HEK293 (cell line): ENCODE results near the gene PARD3.

ENCODE experiments used
- CTCF ChIA-PET: fragments of 350-600 bp; formaldehyde crosslinking; extraction: SDS; loops from one replicate; lab custom pipeline; 2021; ENCODE audit warnings: antibody characterized with exemption; lab: Yijun Ruan, JAX
- POLR2A ChIA-PET: fragments of 300-600 bp; formaldehyde crosslinking; extraction: SDS; loops from one replicate; lab custom pipeline; 2020; ENCODE audit warnings: antibody characterized with exemption, inconsistent platforms; lab: Yijun Ruan, JAX
- H3K27ac ChIP-seq: fragments of 200-500 bp; sonication (Bioruptor generic); 2 replicates; pipeline ENCODE4 v1.5.1; 2014; ENCODE audit warnings: low read depth, low read length, control low read depth, inconsistent platforms; ENCODE audit errors: extremely low read depth
- H3K36me3 ChIP-seq, 2 experiments: fragments of 200-500 bp in 1 of 2; sonication (Bioruptor generic) in 1 of 2; 1 replicate in 1 of 2; 2 replicates in 1 of 2; pipeline ENCODE4 v1.5.1; 2014 to 2017; ENCODE audit warnings: inconsistent platforms in 2 of 2, low read length in 2 of 2; ENCODE audit not compliant: control insufficient read depth in 2 of 2, insufficient read depth in 1 of 2
- H3K4me1 ChIP-seq: fragments of 200-500 bp; sonication (Bioruptor generic); 2 replicates; pipeline ENCODE4 v1.5.1; 2014; ENCODE audit warnings: mild to moderate bottlenecking, low read length, inconsistent platforms; ENCODE audit not compliant: control insufficient read depth, insufficient read depth
- H3K4me3 ChIP-seq: 2 replicates; pipeline ENCODE4 v1.5.1; 2011; ENCODE audit warnings: low read depth, mild to moderate bottlenecking, control low read depth, low read length, moderate library complexity
- H3K9me3 ChIP-seq: fragments of 200-500 bp; sonication (Bioruptor generic); 2 replicates; pipeline ENCODE4 v1.5.1; 2014; ENCODE audit warnings: low read depth, low read length, inconsistent platforms; ENCODE audit not compliant: control insufficient read depth, insufficient read depth
- GLIS1 ChIP-seq: fragments of 450-650 bp; formaldehyde crosslinking; IDR thresholded peaks from 2 replicates; pipeline ENCODE4 v1.5.1; 2016; ENCODE audit warnings: missing biosample characterization, missing genetic modification characterization
- HOXD13 ChIP-seq: sonication (generic); formaldehyde crosslinking; IDR thresholded peaks from 2 replicates; pipeline ENCODE4 v1.8.0; 2022; ENCODE audit warnings: missing genetic modification reagents, borderline replicate concordance
- KLF1 ChIP-seq: fragments of 450-650 bp; formaldehyde crosslinking; IDR thresholded peaks from 2 replicates; pipeline ENCODE4 v1.5.1; 2016; ENCODE audit warnings: missing biosample characterization, missing genetic modification characterization
- KLF10 ChIP-seq: fragments of 450-650 bp; IDR thresholded peaks from 2 replicates; pipeline ENCODE4 v1.5.1; 2018; ENCODE audit warnings: missing biosample characterization, mild to moderate bottlenecking, missing genetic modification characterization
- OVOL3 ChIP-seq: fragments of 450-650 bp; formaldehyde crosslinking; IDR thresholded peaks from 2 replicates; pipeline ENCODE4 v1.5.1; 2016; ENCODE audit warnings: missing biosample characterization, missing genetic modification characterization
- REPIN1 ChIP-seq: fragments of 450-650 bp; formaldehyde crosslinking; IDR thresholded peaks from 2 replicates; pipeline ENCODE4 v1.5.1; 2017; ENCODE audit warnings: missing biosample characterization, missing genetic modification characterization, low read depth
- SCRT1 ChIP-seq: fragments of 450-650 bp; formaldehyde crosslinking; IDR thresholded peaks from 2 replicates; pipeline ENCODE4 v1.5.1; 2016; ENCODE audit warnings: missing biosample characterization, missing genetic modification characterization, borderline replicate concordance
- SCRT2 ChIP-seq: fragments of 450-650 bp; formaldehyde crosslinking; IDR thresholded peaks from 2 replicates; pipeline ENCODE4 v1.5.1; 2016; ENCODE audit warnings: missing biosample characterization, missing genetic modification characterization
- WT1 ChIP-seq: fragments of 450-650 bp; formaldehyde crosslinking; IDR thresholded peaks from 2 replicates; pipeline ENCODE4 v1.5.1; 2016; ENCODE audit warnings: missing biosample characterization, missing genetic modification characterization
- YY2 ChIP-seq: fragments of 450-650 bp; formaldehyde crosslinking; IDR thresholded peaks from 2 replicates; pipeline ENCODE4 v1.5.1; 2016; ENCODE audit warnings: missing biosample characterization, missing genetic modification characterization
- ZBTB48 ChIP-seq: fragments of 450-650 bp; formaldehyde crosslinking; IDR thresholded peaks from 2 replicates; pipeline ENCODE4 v1.5.1; 2016; ENCODE audit warnings: missing biosample characterization, missing genetic modification characterization
- ZBTB6 ChIP-seq: fragments of 450-650 bp; formaldehyde crosslinking; IDR thresholded peaks from 2 replicates; pipeline ENCODE4 v1.5.1; 2017; ENCODE audit warnings: missing biosample characterization, missing genetic modification characterization
- ZNF184 ChIP-seq: fragments of 450-650 bp; IDR thresholded peaks from 2 replicates; pipeline ENCODE4 v1.5.1; 2018; ENCODE audit warnings: missing biosample characterization, mild to moderate bottlenecking, missing genetic modification characterization
- ZNF24 ChIP-seq: fragments of 450-650 bp; formaldehyde crosslinking; IDR thresholded peaks from 2 replicates; pipeline ENCODE4 v1.5.1; 2016; ENCODE audit warnings: missing biosample characterization, missing genetic modification characterization
- ZNF394 ChIP-seq: fragments of 450-650 bp; formaldehyde crosslinking; IDR thresholded peaks from 2 replicates; pipeline ENCODE4 v1.5.1; 2016; ENCODE audit warnings: missing biosample characterization, missing genetic modification characterization, mild to moderate bottlenecking, moderate library complexity, borderline replicate concordance
- ZNF433 ChIP-seq: fragments of 450-650 bp; formaldehyde crosslinking; IDR thresholded peaks from 2 replicates; pipeline ENCODE4 v1.5.1; 2016; ENCODE audit warnings: missing biosample characterization, missing genetic modification characterization, low read depth
- ZNF521 ChIP-seq: fragments of 450-650 bp; formaldehyde crosslinking; IDR thresholded peaks from 2 replicates; pipeline ENCODE4 v1.5.1; 2017; ENCODE audit warnings: missing biosample characterization, mild to moderate bottlenecking, missing genetic modification characterization
- ZNF530 ChIP-seq: fragments of 450-650 bp; formaldehyde crosslinking; IDR thresholded peaks from 2 replicates; pipeline ENCODE4 v1.5.1; 2016; ENCODE audit warnings: low read depth, missing biosample characterization, missing genetic modification characterization
- ZNF544 ChIP-seq: fragments of 450-650 bp; formaldehyde crosslinking; IDR thresholded peaks from 2 replicates; pipeline ENCODE4 v1.5.0; 2017; ENCODE audit warnings: missing biosample characterization, missing genetic modification characterization
- ZNF555 ChIP-seq: fragments of 450-650 bp; formaldehyde crosslinking; conservative IDR thresholded peaks from 2 replicates; pipeline ENCODE4 v1.5.1; 2017; ENCODE audit warnings: missing biosample characterization, mild to moderate bottlenecking, missing genetic modification characterization, inconsistent platforms
- ZNF658 ChIP-seq: fragments of 450-650 bp; formaldehyde crosslinking; IDR thresholded peaks from 2 replicates; pipeline ENCODE4; 2016; ENCODE audit warnings: missing biosample characterization, missing genetic modification characterization
- ZNF670 ChIP-seq: fragments of 450-650 bp; formaldehyde crosslinking; IDR thresholded peaks from 2 replicates; pipeline ENCODE4 v1.5.1; 2016; ENCODE audit warnings: missing biosample characterization, missing genetic modification characterization, low read depth
- ZNF707 ChIP-seq: fragments of 450-650 bp; formaldehyde crosslinking; IDR thresholded peaks from 2 replicates; pipeline ENCODE4 v1.5.1; 2016; ENCODE audit warnings: missing biosample characterization, missing genetic modification characterization
- ZNF791 ChIP-seq: fragments of 450-650 bp; formaldehyde crosslinking; IDR thresholded peaks from 2 replicates; pipeline ENCODE4 v1.5.1; 2016; ENCODE audit warnings: missing biosample characterization, missing genetic modification characterization
- ZNF792 ChIP-seq: fragments of 450-650 bp; formaldehyde crosslinking; IDR thresholded peaks from 2 replicates; pipeline ENCODE4 v1.5.1; 2016; ENCODE audit warnings: missing biosample characterization, missing genetic modification characterization
- ZSCAN30 ChIP-seq: fragments of 450-650 bp; IDR thresholded peaks from 2 replicates; pipeline ENCODE4 v1.5.1; 2018; ENCODE audit warnings: missing biosample characterization, mild to moderate bottlenecking, missing genetic modification characterization, moderate library complexity
- ZSCAN5A ChIP-seq: fragments of 450-650 bp; formaldehyde crosslinking; IDR thresholded peaks from 2 replicates; pipeline ENCODE4 v1.5.1; 2016; ENCODE audit warnings: missing biosample characterization, missing genetic modification characterization
- TF ChIP-seq, protein P1 (sequence below): fragments of 450-650 bp; formaldehyde crosslinking; IDR thresholded peaks from 2 replicates; pipeline ENCODE4 v1.5.1; 2016; ENCODE audit warnings: missing biosample characterization, missing genetic modification characterization
- TF ChIP-seq, protein P2 (sequence below): fragments of 450-650 bp; formaldehyde crosslinking; IDR thresholded peaks from 2 replicates; pipeline ENCODE4 v1.5.1; 2016; ENCODE audit warnings: missing biosample characterization, missing genetic modification characterization
- TF ChIP-seq, protein P3 (sequence below): fragments of 450-650 bp; formaldehyde crosslinking; IDR thresholded peaks from 2 replicates; pipeline ENCODE4 v1.5.1; 2016; ENCODE audit warnings: missing biosample characterization, missing genetic modification characterization, borderline replicate concordance

Gene PARD3

DNA sequence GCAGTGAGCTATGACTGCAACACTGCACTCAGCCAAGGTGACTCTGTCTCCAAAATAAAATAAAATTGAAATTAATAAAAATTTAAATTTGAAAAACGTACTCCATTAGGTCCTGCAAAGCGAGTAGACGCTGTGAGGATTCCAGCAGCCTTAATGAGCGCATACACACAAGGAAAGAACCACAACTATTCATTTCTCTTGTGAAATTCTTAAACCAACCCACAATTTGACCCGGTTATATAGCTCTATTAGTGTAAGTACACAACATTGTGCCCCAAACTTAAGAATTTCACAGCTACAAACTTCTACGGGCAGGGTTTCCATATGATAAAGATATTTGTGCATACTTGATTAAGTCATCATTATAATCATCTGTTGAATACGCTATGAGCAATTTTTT is 84.4 kb downstream of the PARD3 start:
- no peaks in the 10 kb centered on the region for H3K9me3 ChIP-seq
- CTCF ChIA-PET, result interaction anchor here (0.6 to 1.6 kb wide), 7 partner anchors 10 to 111 kb away, joined by 3 to 6 read pairs (median 3); no protein-coding TSS in a partner anchor
- no peak overlapping the region for H3K4me3 ChIP-seq
- H3K4me1 ChIP-seq, result peaks cover 40% of the 10 kb centered on the region
- TF ChIP-seq ZNF530 (tag by site-specific recombination), result no peak
- TF ChIP-seq SCRT2 (tag by site-specific recombination), result peak; percentile 33; the same call in 1 of the 2 replicates
- no peaks in the 10 kb centered on the region for H3K36me3 ChIP-seq
- POLR2A ChIA-PET, result no interaction called here
- H3K27ac ChIP-seq, result no peak overlapping the region

GRCh38 chr10:34729619-34730018 is 85.5 kb downstream of the PARD3 start:
- no peak overlapping the region for H3K4me3 ChIP-seq
- no peak overlapping the region for H3K27ac ChIP-seq
- no peaks in the 10 kb centered on the region for H3K36me3 ChIP-seq
- ChIA-PET POLR2A (no interaction called here), CTCF (interaction anchor here (1.2 to 1.5 kb wide), 2 partner anchors 52 to 64 kb away, joined by 3 to 5 read pairs; no protein-coding TSS in a partner anchor)
- H3K4me1 ChIP-seq, result peaks cover 40% of the 10 kb centered on the region
- no peaks in the 10 kb centered on the region for H3K9me3 ChIP-seq
- TF ChIP-seq SCRT1 (tag by site-specific recombination), result no peak
- no peak for TF ChIP-seq ZNF184 (tag by site-specific recombination)
- TF ChIP-seq WT1 (tag by site-specific recombination), result peak; percentile 81
- TF ChIP-seq ZNF555 (tag by site-specific recombination), result no peak
- no peak for TF ChIP-seq ZSCAN5A (tag by site-specific recombination)
- TF ChIP-seq YY2 (tag by site-specific recombination), result no peak
- no peak for TF ChIP-seq ZNF670 (tag by site-specific recombination)
- TF ChIP-seq ZSCAN30 (tag by site-specific recombination), result peak; percentile 39; the same call in 1 of the 2 replicates
- no peak for TF ChIP-seq OVOL3 (tag by site-specific recombination)
- no peak; the same call in 1 of the 2 replicates for TF ChIP-seq KLF10
- TF ChIP-seq ZNF658, result no peak
- TF ChIP-seq ZNF433, result no peak
- no peak for TF ChIP-seq ZNF792 (tag by site-specific recombination)
- TF ChIP-seq ZNF394 (tag by site-specific recombination), result 0 out of 2 replicates have a peak, but pooled peaks have one; percentile 10
- TF ChIP-seq KLF1 (tag by site-specific recombination), result no peak
- TF ChIP-seq ZNF544, result no peak
- TF ChIP-seq ZBTB48 (tag by site-specific recombination), result no peak
- TF ChIP-seq ZBTB6 (tag by site-specific recombination), result no peak
- no peak for TF ChIP-seq GLIS1 (tag by site-specific recombination)
- TF ChIP-seq REPIN1 (tag by site-specific recombination), result no peak
- TF ChIP-seq ZNF791 (tag by site-specific recombination), result no peak
- TF ChIP-seq, protein P1, sequence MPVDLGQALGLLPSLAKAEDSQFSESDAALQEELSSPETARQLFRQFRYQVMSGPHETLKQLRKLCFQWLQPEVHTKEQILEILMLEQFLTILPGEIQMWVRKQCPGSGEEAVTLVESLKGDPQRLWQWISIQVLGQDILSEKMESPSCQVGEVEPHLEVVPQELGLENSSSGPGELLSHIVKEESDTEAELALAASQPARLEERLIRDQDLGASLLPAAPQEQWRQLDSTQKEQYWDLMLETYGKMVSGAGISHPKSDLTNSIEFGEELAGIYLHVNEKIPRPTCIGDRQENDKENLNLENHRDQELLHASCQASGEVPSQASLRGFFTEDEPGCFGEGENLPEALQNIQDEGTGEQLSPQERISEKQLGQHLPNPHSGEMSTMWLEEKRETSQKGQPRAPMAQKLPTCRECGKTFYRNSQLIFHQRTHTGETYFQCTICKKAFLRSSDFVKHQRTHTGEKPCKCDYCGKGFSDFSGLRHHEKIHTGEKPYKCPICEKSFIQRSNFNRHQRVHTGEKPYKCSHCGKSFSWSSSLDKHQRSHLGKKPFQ, result no peak
- no peak for TF ChIP-seq HOXD13 (CRISPR knock-in tag)
- no peak for TF ChIP-seq ZNF707 (tag by site-specific recombination)
- TF ChIP-seq, protein P2, sequence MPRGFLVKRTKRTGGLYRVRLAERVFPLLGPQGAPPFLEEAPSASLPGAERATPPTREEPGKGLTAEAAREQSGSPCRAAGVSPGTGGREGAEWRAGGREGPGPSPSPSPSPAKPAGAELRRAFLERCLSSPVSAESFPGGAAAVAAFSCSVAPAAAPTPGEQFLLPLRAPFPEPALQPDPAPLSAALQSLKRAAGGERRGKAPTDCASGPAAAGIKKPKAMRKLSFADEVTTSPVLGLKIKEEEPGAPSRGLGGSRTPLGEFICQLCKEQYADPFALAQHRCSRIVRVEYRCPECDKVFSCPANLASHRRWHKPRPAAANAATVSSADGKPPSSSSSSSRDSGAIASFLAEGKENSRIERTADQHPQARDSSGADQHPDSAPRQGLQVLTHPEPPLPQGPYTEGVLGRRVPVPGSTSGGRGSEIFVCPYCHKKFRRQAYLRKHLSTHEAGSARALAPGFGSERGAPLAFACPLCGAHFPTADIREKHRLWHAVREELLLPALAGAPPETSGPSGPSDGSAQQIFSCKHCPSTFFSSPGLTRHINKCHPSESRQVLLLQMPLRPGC, result 0 out of 2 replicates have a peak, but pooled peaks have one; percentile 51
- TF ChIP-seq ZNF24 (tag by site-specific recombination), result 0 out of 2 replicates have a peak, but pooled peaks have one; percentile 21
- TF ChIP-seq, protein P3, sequence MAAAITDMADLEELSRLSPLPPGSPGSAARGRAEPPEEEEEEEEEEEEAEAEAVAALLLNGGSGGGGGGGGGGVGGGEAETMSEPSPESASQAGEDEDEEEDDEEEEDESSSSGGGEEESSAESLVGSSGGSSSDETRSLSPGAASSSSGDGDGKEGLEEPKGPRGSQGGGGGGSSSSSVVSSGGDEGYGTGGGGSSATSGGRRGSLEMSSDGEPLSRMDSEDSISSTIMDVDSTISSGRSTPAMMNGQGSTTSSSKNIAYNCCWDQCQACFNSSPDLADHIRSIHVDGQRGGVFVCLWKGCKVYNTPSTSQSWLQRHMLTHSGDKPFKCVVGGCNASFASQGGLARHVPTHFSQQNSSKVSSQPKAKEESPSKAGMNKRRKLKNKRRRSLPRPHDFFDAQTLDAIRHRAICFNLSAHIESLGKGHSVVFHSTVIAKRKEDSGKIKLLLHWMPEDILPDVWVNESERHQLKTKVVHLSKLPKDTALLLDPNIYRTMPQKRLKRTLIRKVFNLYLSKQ, result no peak
- TF ChIP-seq ZNF521, result no peak
